Ishikawa (cell line): ENCODE measurements around the gene NOSTRIN.

Source experiments
- CEBPB ChIP-seq: IDR thresholded peaks from 2 replicates; pipeline ENCODE4 v1.6.1; 2012
- CREB1 ChIP-seq: IDR thresholded peaks from 2 replicates; pipeline ENCODE4 v1.6.1; 2012; ENCODE audit warnings: low read depth
- EGR1 ChIP-seq: IDR thresholded peaks from 2 replicates; pipeline ENCODE4 v1.6.1; 2012
- EP300 ChIP-seq: IDR thresholded peaks from 2 replicates; pipeline ENCODE4 v1.6.1; 2012; ENCODE audit warnings: borderline replicate concordance
- FOXM1 ChIP-seq: IDR thresholded peaks from 2 replicates; pipeline ENCODE4 v1.6.1; 2012; ENCODE audit warnings: low read depth, borderline replicate concordance
- MAX ChIP-seq: IDR thresholded peaks from 2 replicates; pipeline ENCODE4 v1.6.1; 2012
- NFIC ChIP-seq: IDR thresholded peaks from 2 replicates; pipeline ENCODE4 v1.6.1; 2012
- RAD21 ChIP-seq: IDR thresholded peaks from 2 replicates; pipeline ENCODE4 v1.6.1; 2012; ENCODE audit warnings: low read depth
- REST ChIP-seq: IDR thresholded peaks from 2 replicates; pipeline ENCODE4 v1.6.1; 2012; ENCODE audit warnings: low read depth, mild to moderate bottlenecking
- TAF1 ChIP-seq: IDR thresholded peaks from 2 replicates; pipeline ENCODE4 v1.6.1; 2012; ENCODE audit warnings: low read depth, mild to moderate bottlenecking
- TCF12 ChIP-seq: IDR thresholded peaks from 2 replicates; pipeline ENCODE4 v1.6.1; 2012; ENCODE audit warnings: low read depth
- TEAD4 ChIP-seq: IDR thresholded peaks from 2 replicates; pipeline ENCODE4 v1.6.1; 2012
- USF1 ChIP-seq: IDR thresholded peaks from 2 replicates; pipeline ENCODE4 v1.6.1; 2012
- YY1 ChIP-seq: IDR thresholded peaks from 2 replicates; pipeline ENCODE4 v1.6.1; 2012; ENCODE audit warnings: low read depth
- ZBTB7A ChIP-seq: IDR thresholded peaks from 2 replicates; pipeline ENCODE4 v1.6.1; 2012; ENCODE audit warnings: low read depth

NOSTRIN gene

DNA sequence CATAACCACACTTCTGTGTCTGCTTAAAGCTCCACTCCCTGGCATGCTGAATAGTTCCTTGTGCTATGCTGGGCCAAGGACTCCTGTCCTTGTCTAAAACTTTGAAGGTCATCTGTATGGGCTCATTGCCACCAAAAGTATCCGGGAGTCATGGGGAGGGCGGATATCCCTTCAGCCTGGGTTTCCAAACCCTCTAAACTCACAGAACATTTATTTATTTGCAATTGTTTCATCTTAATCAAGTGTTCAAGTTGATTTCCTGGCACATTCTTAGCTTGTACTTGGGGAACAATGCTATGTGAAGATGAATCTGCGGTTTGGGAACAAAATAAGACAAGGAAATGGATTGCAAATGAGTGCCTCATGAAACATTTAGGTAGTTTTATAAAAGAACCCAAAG lies 1.8 kb downstream of the NOSTRIN start:
- TF ChIP-seq CREB1 (no peak), NFIC (no peak), TAF1 (no peak), CEBPB (no peak)

DNA sequence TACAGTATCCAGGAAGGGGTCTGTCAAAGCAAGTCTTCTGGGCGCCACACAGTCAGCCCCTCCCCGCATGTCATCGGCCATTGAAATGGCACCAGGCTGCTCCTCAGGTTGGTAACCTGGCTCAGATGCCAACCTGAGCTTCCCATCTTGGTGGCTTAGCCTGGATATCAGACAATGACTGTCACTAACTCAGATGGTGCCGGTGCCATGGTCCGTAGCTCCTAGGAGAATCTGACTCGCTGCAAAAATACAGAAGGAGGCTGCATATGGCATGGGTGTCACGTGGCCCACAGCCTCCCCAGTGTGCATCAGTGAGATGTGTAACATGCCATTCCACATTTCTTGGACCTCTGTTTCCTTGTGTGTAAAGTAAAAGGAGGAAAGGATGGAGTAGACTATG lies 3.2 kb downstream of the NOSTRIN start:
- TF ChIP-seq TCF12 (no peak), CEBPB (no peak), TEAD4 (no peak), EP300 (no peak), TAF1 (no peak), EGR1 (no peak), MAX (no peak), USF1 (no peak), NFIC (no peak), REST (no peak), ZBTB7A (no peak), YY1 (no peak)

- TF ChIP-seq ZBTB7A: no peak
Measured at GRCh38 chr2:168809537-168809936, 7.1 kb downstream of the NOSTRIN start.

- no peak for TF ChIP-seq FOXM1
- no peak for TF ChIP-seq CEBPB
- TF ChIP-seq TEAD4: no peak
- TF ChIP-seq TAF1: no peak
- TF ChIP-seq RAD21: no peak
Measured at GRCh38 chr2:168810235-168810634, 7.8 kb downstream of the NOSTRIN start.

DNA sequence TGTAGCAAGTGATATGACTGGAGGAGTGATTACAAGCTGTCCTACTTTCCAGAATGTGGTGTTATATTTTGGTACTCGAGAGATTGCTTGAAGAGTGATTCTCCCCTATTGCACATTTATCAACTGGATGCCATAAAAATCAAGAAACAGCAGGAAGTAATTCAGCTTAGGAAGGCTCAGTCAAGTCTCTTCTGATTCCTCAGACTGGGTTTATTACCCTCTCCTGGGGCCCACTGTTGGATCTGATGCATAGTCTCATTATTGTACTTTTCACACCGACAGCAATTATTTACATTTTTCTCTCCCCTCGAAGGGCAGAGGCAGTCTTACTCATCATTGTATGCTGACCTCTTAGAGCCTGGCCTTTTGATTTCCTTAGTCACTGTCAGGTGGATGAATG lies 9.3 kb downstream of the NOSTRIN start:
- TF ChIP-seq MAX (no peak), USF1 (no peak), CEBPB (no peak), REST (no peak), TAF1 (no peak), RAD21 (no peak), EP300 (no peak), YY1 (no peak)

DNA sequence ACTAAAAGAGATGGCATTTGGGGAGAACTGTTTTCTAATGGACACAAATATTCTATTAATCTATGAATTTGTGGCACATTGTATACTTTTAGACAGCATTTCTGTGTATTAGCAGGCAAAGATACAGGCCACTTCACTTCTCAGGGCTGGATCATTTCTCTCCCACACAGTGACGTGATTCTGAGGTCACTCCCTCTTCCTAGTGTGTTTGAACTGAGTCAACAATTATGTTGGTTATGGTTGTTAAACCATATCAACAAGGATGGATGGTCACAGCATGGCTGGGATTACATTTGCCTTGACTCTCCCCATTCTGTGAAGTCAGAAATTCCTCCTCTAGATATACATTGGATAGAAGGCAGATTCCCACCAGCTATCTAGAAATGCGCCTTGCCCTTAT lies 11.6 kb downstream of the NOSTRIN start:
- no peak for TF ChIP-seq REST
- no peak for TF ChIP-seq TCF12
- TF ChIP-seq TAF1: no peak
- no peak for TF ChIP-seq CEBPB
